MM.1S (cell line): Measurements from ENCODE around the gene FXYD2.

Source experiments
- CTCF ChIP-seq: fragments of 300-600 bp; sonication (generic); IDR thresholded peaks from 2 replicates; pipeline ENCODE4 v1.5.1; 2016; ENCODE audit warnings: antibody characterized with exemption, low read length, mixed read lengths
- EZH2 ChIP-seq: fragments of 300-600 bp; sonication (generic); optimal IDR thresholded peaks from 2 replicates; pipeline ENCODE3; 2017; ENCODE audit warnings: low read depth, mild to moderate bottlenecking, antibody characterized with exemption, low read length, mixed read lengths
- EZH2phosphoT487 ChIP-seq: fragments of 300-600 bp; sonication (generic); IDR thresholded peaks from 2 replicates; pipeline ENCODE4 v1.6.1; 2018; ENCODE audit warnings: antibody characterized with exemption, low read length

GRCh38 chr11:117837070-117837776 lies 12.7 kb upstream of the FXYD2 start:
- TF ChIP-seq CTCF, result no peak
- no peak for TF ChIP-seq EZH2
- no peak for TF ChIP-seq EZH2phosphoT487
